Osteoblast (primary cell): ENCODE results near the gene MACO1. TPM values are rescaled to one million over a fixed set of nuclear protein-coding genes. Genes with fewer than 3 reads are reported as not detected.

ENCODE experiments used
- DNase-seq: peaks from one replicate; pipeline ENCODE4 v3.0.0; 2011; ENCODE audit warnings: low spot score, mixed read lengths; ENCODE audit not compliant: insufficient read length; ENCODE audit errors: missing footprints
- H2AFZ ChIP-seq: 2 replicates; pipeline ENCODE4 v1.6.0; 2011; ENCODE audit warnings: mild to moderate bottlenecking, low read length
- H3K27ac ChIP-seq: 2 replicates; pipeline ENCODE4 v1.5.1; 2011; ENCODE audit warnings: mild to moderate bottlenecking, low read depth, low read length, moderate library complexity
- H3K27me3 ChIP-seq: 2 replicates; pipeline ENCODE4 v1.6.0; 2012; ENCODE audit warnings: mild to moderate bottlenecking, control low read depth, inconsistent platforms, low read length, moderate library complexity; ENCODE audit not compliant: insufficient read depth
- H3K36me3 ChIP-seq: 2 replicates; pipeline ENCODE4 v1.5.1; 2011; ENCODE audit warnings: mild to moderate bottlenecking, low read length, control low read depth, moderate library complexity; ENCODE audit not compliant: insufficient read depth
- H3K4me1 ChIP-seq: 2 replicates; pipeline ENCODE4 v1.5.1; 2011; ENCODE audit warnings: mild to moderate bottlenecking, low read length, control low read depth, moderate library complexity; ENCODE audit not compliant: insufficient read depth
- H3K4me2 ChIP-seq: 2 replicates; pipeline ENCODE4 v1.6.0; 2011; ENCODE audit warnings: mild to moderate bottlenecking, low read length; ENCODE audit not compliant: insufficient read depth
- H3K4me3 ChIP-seq: fragments of 200-600 bp; sonication (generic); 3 replicates; pipeline ENCODE4 v1.5.1; 2012; ENCODE audit warnings: mild to moderate bottlenecking, low read length, inconsistent platforms; ENCODE audit not compliant: insufficient read depth
- H3K79me2 ChIP-seq: 2 replicates; pipeline ENCODE4 v1.6.0; 2012; ENCODE audit warnings: mild to moderate bottlenecking, low read length, control low read depth, inconsistent platforms; ENCODE audit not compliant: insufficient read depth
- H3K9me3 ChIP-seq: 2 replicates; pipeline ENCODE4 v1.5.1; 2011; ENCODE audit warnings: low read depth, low read length, control low read depth
- H4K20me1 ChIP-seq: 2 replicates; pipeline ENCODE4 v1.6.0; 2012; ENCODE audit warnings: mild to moderate bottlenecking, low read length, control low read depth; ENCODE audit not compliant: insufficient read depth
- CTCF ChIP-seq: IDR thresholded peaks from 2 replicates; pipeline ENCODE4 v1.5.1; 2011; ENCODE audit warnings: mild to moderate bottlenecking, low read depth, low read length, moderate library complexity; ENCODE audit errors: extremely low read depth
- total RNA-seq: library from RNA; depleted of rRNA; stranded (reverse); fragments of >200 nt; gene quantifications from 2 replicates; pipeline ENCODE4 v1.2.3, GENCODE V29; 2012

The MACO1 gene
- total RNA-seq, 1 donor = 35.5 TPM

GRCh38 chr1:25525361-25525688 is 94.6 kb downstream of the MACO1 start:
- no peak for TF ChIP-seq CTCF
- no peaks in the 10 kb centered on the region for H3K4me1 ChIP-seq
- no peaks in the 10 kb centered on the region for H3K79me2 ChIP-seq
- H3K9me3 ChIP-seq = no peaks in the 10 kb centered on the region
- no peak overlapping the region for H3K27ac ChIP-seq
- DNase-seq = no peak
- no peak overlapping the region for H3K4me3 ChIP-seq
- H3K36me3 ChIP-seq = no peaks in the 10 kb centered on the region
- H3K27me3 ChIP-seq = peaks cover 17% of the 10 kb centered on the region
- H2AFZ ChIP-seq = no peak overlapping the region
- H3K4me2 ChIP-seq = no peak overlapping the region
- no peaks in the 10 kb centered on the region for H4K20me1 ChIP-seq

- Histone ChIP-seq H3K79me2 (no peaks in the 10 kb centered on the region), H3K27me3 (peaks cover 17% of the 10 kb centered on the region), H4K20me1 (no peaks in the 10 kb centered on the region), H3K4me3 (no peak overlapping the region), H3K36me3 (no peaks in the 10 kb centered on the region), H2AFZ (no peak overlapping the region), H3K4me1 (no peaks in the 10 kb centered on the region), H3K9me3 (no peaks in the 10 kb centered on the region), H3K27ac (no peak overlapping the region), H3K4me2 (no peak overlapping the region)
- TF ChIP-seq CTCF = no peak
- no peak for DNase-seq
These were observed 96.1 kb downstream of the MACO1 start for GRCh38 chr1:25526753-25527152.

- Histone ChIP-seq H3K4me1 (no peaks in the 10 kb centered on the region), H3K4me2 (no peak overlapping the region), H4K20me1 (no peaks in the 10 kb centered on the region), H2AFZ (no peak overlapping the region), H3K4me3 (no peak overlapping the region), H3K36me3 (no peaks in the 10 kb centered on the region), H3K9me3 (no peaks in the 10 kb centered on the region), H3K79me2 (no peaks in the 10 kb centered on the region), H3K27me3 (peaks cover 17% of the 10 kb centered on the region), H3K27ac (no peak overlapping the region)
- no peak for TF ChIP-seq CTCF
- peak; percentile 50 for DNase-seq
These were observed 96.6 kb downstream of the MACO1 start for GRCh38 chr1:25527226-25527846.

- TF ChIP-seq CTCF = no peak
These were observed 97.4 kb downstream of the MACO1 start for GRCh38 chr1:25527946-25528595.

More at GRCh38 chr1:25527946-25528595, 97.4 kb downstream of the MACO1 start:
- Histone ChIP-seq H3K4me2 (no peak overlapping the region), H3K27ac (no peak overlapping the region), H3K79me2 (no peaks in the 10 kb centered on the region), H3K4me1 (peaks cover 3% of the 10 kb centered on the region), H3K4me3 (no peak overlapping the region), H2AFZ (no peak overlapping the region), H3K9me3 (no peaks in the 10 kb centered on the region), H3K36me3 (no peaks in the 10 kb centered on the region), H4K20me1 (no peaks in the 10 kb centered on the region), H3K27me3 (peaks cover 17% of the 10 kb centered on the region)
- peak; percentile 68 for DNase-seq
